PFSK-1 (cell line): Measurements from ENCODE around the gene ZNF620. TPM values are rescaled to one million over a fixed set of nuclear protein-coding genes. Genes with fewer than 3 reads are reported as not detected.

Experiments
- FOXP2 ChIP-seq: optimal IDR thresholded peaks from 2 replicates; pipeline ENCODE3; 2011; ENCODE audit warnings: borderline replicate concordance, control low read depth, inconsistent platforms; ENCODE audit not compliant: insufficient read depth; ENCODE audit errors: extremely low read length, extremely low read depth
- POLR2AphosphoS5 ChIP-seq: IDR thresholded peaks from 2 replicates; pipeline ENCODE4 v1.6.1; 2012; ENCODE audit warnings: low read depth, mild to moderate bottlenecking, control low read depth, low read length, moderate library complexity
- REST ChIP-seq, 2 experiments: IDR thresholded peaks; 2 replicates each; pipeline versions ENCODE4 v1.6.1 to v1.8.0; 2011 to 2012; ENCODE audit warnings: low read depth in 2 of 2, low read length in 2 of 2, control low read depth in 1 of 2, inconsistent platforms in 1 of 2, mild to moderate bottlenecking in 1 of 2, moderate library complexity in 1 of 2; ENCODE audit not compliant: insufficient read depth in 1 of 2
- SIN3A ChIP-seq: IDR thresholded peaks from 2 replicates; pipeline ENCODE4 v1.6.1; 2012; ENCODE audit warnings: mild to moderate bottlenecking, low read length, moderate library complexity, borderline replicate concordance; ENCODE audit not compliant: insufficient read depth
- TAF1 ChIP-seq: IDR thresholded peaks from 2 replicates; pipeline ENCODE4 v1.6.1; 2012; ENCODE audit warnings: low read length, control low read depth, borderline replicate concordance; ENCODE audit not compliant: insufficient read depth
- polyA plus RNA-seq: library from polyadenylated mRNA; unstranded; fragments of >200 nt; gene quantifications from one replicate; pipeline ENCODE4 v1.2.1, GENCODE V29; 2012; ENCODE audit warnings: low read depth, missing spikeins; ENCODE audit not compliant: insufficient read length

Gene ZNF620
- polyA plus RNA-seq, result 0.54 TPM

GRCh38 chr3:40505599-40506462 is at the start of gene ZNF620:
Gene ZNF620 (plus strand): TSS chr3:40506039. CDS start chr3:40506353, 314 bp downstream.
- TF ChIP-seq POLR2AphosphoS5 (peak; percentile 48; the same call in 1 of the 2 replicates), FOXP2 (peak; percentile 37), SIN3A (no peak)

GRCh38 chr3:40456279-40456939 is 49.4 kb upstream of the ZNF620 start:
- TF ChIP-seq POLR2AphosphoS5 (no peak), TAF1 (no peak), SIN3A (no peak), FOXP2 (no peak), REST (IDR thresholded peaks at IDR 0.05; ENCODE audit: insufficient read depth in 1 of 2, low read depth in 2 of 2, low read length in 2 of 2) (no peak)

- TF ChIP-seq POLR2AphosphoS5, result peak; percentile 92
- peak in 1 of 2 experiments; percentile 60; a peak in 2 of 4 replicates for TF ChIP-seq REST (IDR thresholded peaks at IDR 0.05; ENCODE audit: insufficient read depth in 1 of 2, low read depth in 2 of 2, low read length in 2 of 2)
- no peak for TF ChIP-seq SIN3A
- TF ChIP-seq TAF1, result peak; percentile 85; the same call in 1 of the 2 replicates
- peak; percentile 57 for TF ChIP-seq FOXP2
Measured at GRCh38 chr3:40456940-40457823, 48.7 kb upstream of the ZNF620 start, which contains the start of gene RPL14. Gene RPL14 (plus strand): TSS chr3:40457339. CDS start chr3:40457472, 133 bp downstream.

- TF ChIP-seq REST (IDR thresholded peaks at IDR 0.05; ENCODE audit: insufficient read depth in 1 of 2, low read depth in 2 of 2, low read length in 2 of 2) (no peak), FOXP2 (no peak), SIN3A (no peak), POLR2AphosphoS5 (no peak), TAF1 (no peak)
Measured at GRCh38 chr3:40458473-40458872, 47.4 kb upstream of the ZNF620 start.

- TF ChIP-seq POLR2AphosphoS5 (no peak; the same call in 1 of the 2 replicates), SIN3A (no peak), REST (IDR thresholded peaks at IDR 0.05; ENCODE audit: insufficient read depth in 1 of 2, low read depth in 2 of 2, low read length in 2 of 2) (no peak), FOXP2 (no peak), TAF1 (no peak)
Measured at GRCh38 chr3:40461161-40461560, 44.7 kb upstream of the ZNF620 start.
